ENCODE results near the gene PDE3A. TPM values are rescaled to one million over a fixed set of nuclear protein-coding genes. Genes with fewer than 3 reads are reported as not detected.

The PDE3A gene
- total RNA-seq, 1 experiment from 2014 or later, result 0.12 TPM

DNA sequence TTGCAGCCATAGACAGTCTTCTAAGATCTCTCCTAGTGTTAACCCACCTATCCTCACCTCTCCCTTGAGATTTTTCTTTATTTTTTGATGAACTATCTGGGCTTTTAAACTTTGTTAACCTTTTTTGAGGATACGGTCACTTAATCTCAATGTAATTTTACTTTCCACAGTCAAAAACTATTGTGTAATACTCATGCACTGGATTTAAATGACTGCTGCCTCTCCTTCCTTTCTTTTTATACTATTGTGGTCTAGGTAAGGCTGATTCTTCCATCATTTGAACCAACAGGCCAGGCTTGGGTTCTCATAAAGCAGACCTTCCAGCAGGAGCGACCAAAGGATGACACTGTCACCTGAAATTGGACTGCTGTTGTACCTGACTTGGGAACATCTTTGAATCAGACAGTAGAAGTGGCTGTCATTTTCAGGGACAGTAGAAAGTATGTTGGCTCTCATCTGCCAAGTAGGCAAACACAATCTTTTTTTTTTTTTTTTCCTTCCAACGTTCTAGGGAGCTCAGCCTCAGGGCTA lies 689 bp upstream of the PDE3A start:
- H2AFZ ChIP-seq (ENCODE audit: low read depth, low read length, poor library complexity, severe bottlenecking), result peak overlapping the region; percentile 89
- ChIA-PET POLR2A (no interaction called here), CTCF (interaction anchor here (0.8 to 1.0 kb wide), 2 partner anchors 452 to 628 kb away, joined by 4 to 5 read pairs; no protein-coding TSS in a partner anchor), RAD21 (ENCODE audit: low non-redundant PET in 1 of 2, low total read pairs in 2 of 2, uncharacterized antibody in 2 of 2, unreplicated experiment in 2 of 2) (interaction anchor here in 1 of 2 experiments (0.6 kb wide), 1 partner anchor 118 kb away, joined by 3 read pairs; no protein-coding TSS in a partner anchor)
- no peaks in the 10 kb centered on the region for H3K27me3 ChIP-seq (ENCODE audit: insufficient read depth, low read length)
- H4K20me1 ChIP-seq (ENCODE audit: insufficient read depth), result no peaks in the 10 kb centered on the region
- no peaks in the 10 kb centered on the region; a peak in 1 of 4 replicates for H3K4me1 ChIP-seq (ENCODE audit: control insufficient read depth in 1 of 2, insufficient read depth in 2 of 2, low read length in 2 of 2)
- H3K4me2 ChIP-seq (ENCODE audit: low read length), result peak overlapping the region; percentile 90
- intact Hi-C loops (cut with micrococcal nuclease), result loop anchor here (10.0 kb wide), 1 partner anchor 373 kb away; no protein-coding TSS in a partner anchor
- no peak for TF ChIP-seq POLR2A (IDR thresholded peaks at IDR 0.05; ENCODE audit: borderline replicate concordance, extremely low read depth, insufficient read depth, insufficient read length)
- no peak for TF ChIP-seq JUND (IDR thresholded peaks at IDR 0.05)
- no peak for TF ChIP-seq EZH2 (IDR thresholded peaks at IDR 0.05)
- TF ChIP-seq RAD21 (IDR thresholded peaks at IDR 0.05; ENCODE audit: low read depth), result no peak
- TF ChIP-seq, protein P1, sequence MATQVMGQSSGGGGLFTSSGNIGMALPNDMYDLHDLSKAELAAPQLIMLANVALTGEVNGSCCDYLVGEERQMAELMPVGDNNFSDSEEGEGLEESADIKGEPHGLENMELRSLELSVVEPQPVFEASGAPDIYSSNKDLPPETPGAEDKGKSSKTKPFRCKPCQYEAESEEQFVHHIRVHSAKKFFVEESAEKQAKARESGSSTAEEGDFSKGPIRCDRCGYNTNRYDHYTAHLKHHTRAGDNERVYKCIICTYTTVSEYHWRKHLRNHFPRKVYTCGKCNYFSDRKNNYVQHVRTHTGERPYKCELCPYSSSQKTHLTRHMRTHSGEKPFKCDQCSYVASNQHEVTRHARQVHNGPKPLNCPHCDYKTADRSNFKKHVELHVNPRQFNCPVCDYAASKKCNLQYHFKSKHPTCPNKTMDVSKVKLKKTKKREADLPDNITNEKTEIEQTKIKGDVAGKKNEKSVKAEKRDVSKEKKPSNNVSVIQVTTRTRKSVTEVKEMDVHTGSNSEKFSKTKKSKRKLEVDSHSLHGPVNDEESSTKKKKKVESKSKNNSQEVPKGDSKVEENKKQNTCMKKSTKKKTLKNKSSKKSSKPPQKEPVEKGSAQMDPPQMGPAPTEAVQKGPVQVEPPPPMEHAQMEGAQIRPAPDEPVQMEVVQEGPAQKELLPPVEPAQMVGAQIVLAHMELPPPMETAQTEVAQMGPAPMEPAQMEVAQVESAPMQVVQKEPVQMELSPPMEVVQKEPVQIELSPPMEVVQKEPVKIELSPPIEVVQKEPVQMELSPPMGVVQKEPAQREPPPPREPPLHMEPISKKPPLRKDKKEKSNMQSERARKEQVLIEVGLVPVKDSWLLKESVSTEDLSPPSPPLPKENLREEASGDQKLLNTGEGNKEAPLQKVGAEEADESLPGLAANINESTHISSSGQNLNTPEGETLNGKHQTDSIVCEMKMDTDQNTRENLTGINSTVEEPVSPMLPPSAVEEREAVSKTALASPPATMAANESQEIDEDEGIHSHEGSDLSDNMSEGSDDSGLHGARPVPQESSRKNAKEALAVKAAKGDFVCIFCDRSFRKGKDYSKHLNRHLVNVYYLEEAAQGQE (IDR thresholded peaks at IDR 0.05; ENCODE audit: low read depth), result no peak
- TF ChIP-seq, protein P2, sequence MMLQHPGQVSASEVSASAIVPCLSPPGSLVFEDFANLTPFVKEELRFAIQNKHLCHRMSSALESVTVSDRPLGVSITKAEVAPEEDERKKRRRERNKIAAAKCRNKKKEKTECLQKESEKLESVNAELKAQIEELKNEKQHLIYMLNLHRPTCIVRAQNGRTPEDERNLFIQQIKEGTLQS (IDR thresholded peaks at IDR 0.05), result no peak
- no peak for TF ChIP-seq ZFX (IDR thresholded peaks at IDR 0.05)
- TF ChIP-seq, protein P3, sequence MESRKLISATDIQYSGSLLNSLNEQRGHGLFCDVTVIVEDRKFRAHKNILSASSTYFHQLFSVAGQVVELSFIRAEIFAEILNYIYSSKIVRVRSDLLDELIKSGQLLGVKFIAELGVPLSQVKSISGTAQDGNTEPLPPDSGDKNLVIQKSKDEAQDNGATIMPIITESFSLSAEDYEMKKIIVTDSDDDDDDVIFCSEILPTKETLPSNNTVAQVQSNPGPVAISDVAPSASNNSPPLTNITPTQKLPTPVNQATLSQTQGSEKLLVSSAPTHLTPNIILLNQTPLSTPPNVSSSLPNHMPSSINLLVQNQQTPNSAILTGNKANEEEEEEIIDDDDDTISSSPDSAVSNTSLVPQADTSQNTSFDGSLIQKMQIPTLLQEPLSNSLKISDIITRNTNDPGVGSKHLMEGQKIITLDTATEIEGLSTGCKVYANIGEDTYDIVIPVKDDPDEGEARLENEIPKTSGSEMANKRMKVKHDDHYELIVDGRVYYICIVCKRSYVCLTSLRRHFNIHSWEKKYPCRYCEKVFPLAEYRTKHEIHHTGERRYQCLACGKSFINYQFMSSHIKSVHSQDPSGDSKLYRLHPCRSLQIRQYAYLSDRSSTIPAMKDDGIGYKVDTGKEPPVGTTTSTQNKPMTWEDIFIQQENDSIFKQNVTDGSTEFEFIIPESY (IDR thresholded peaks at IDR 0.05; ENCODE audit: extremely low read depth, insufficient replicate concordance, low read length), result no peak
- TF ChIP-seq TCF7L2 (IDR thresholded peaks at IDR 0.05; ENCODE audit: borderline replicate concordance, extremely low read depth, insufficient read depth, insufficient read length), result no peak
- no peak for TF ChIP-seq YY1 (IDR thresholded peaks at IDR 0.05; ENCODE audit: extremely low read depth, insufficient replicate concordance, low read depth, low read length)
- TF ChIP-seq SP1 (IDR thresholded peaks at IDR 0.05; ENCODE audit: low read depth), result no peak
- TF ChIP-seq FOSL1 (IDR thresholded peaks at IDR 0.05; ENCODE audit: low read depth), result no peak
- no peak for TF ChIP-seq SRF (IDR thresholded peaks at IDR 0.05; ENCODE audit: low read depth)
- no peak for TF ChIP-seq SIN3A (IDR thresholded peaks at IDR 0.05; ENCODE audit: low read depth)
- no peak for TF ChIP-seq ELF1 (IDR thresholded peaks at IDR 0.05; ENCODE audit: borderline replicate concordance, low read depth)
- no peak for TF ChIP-seq EZH2phosphoT487 (IDR thresholded peaks at IDR 0.05; ENCODE audit: borderline replicate concordance)
- no peak for TF ChIP-seq CEBPB (IDR thresholded peaks at IDR 0.05; ENCODE audit: low read depth)
- TF ChIP-seq CBX3 (IDR thresholded peaks at IDR 0.05; ENCODE audit: low read depth), result no peak
- TF ChIP-seq EGR1 (IDR thresholded peaks at IDR 0.05; ENCODE audit: low read depth), result no peak
- TF ChIP-seq, protein P4, sequence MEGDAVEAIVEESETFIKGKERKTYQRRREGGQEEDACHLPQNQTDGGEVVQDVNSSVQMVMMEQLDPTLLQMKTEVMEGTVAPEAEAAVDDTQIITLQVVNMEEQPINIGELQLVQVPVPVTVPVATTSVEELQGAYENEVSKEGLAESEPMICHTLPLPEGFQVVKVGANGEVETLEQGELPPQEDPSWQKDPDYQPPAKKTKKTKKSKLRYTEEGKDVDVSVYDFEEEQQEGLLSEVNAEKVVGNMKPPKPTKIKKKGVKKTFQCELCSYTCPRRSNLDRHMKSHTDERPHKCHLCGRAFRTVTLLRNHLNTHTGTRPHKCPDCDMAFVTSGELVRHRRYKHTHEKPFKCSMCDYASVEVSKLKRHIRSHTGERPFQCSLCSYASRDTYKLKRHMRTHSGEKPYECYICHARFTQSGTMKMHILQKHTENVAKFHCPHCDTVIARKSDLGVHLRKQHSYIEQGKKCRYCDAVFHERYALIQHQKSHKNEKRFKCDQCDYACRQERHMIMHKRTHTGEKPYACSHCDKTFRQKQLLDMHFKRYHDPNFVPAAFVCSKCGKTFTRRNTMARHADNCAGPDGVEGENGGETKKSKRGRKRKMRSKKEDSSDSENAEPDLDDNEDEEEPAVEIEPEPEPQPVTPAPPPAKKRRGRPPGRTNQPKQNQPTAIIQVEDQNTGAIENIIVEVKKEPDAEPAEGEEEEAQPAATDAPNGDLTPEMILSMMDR (IDR thresholded peaks at IDR 0.05 in 2 of 3, conservative IDR thresholded peaks at IDR 0.05 in 1 of 3; ENCODE audit: borderline replicate concordance in 1 of 3, insufficient read depth in 1 of 3, low read depth in 2 of 3, low read length in 2 of 3), result no peak
- peak overlapping the region; percentile 54 to 62 for H3K4me3 ChIP-seq (replicated peaks in 1 of 2; ENCODE audit: low read depth in 1 of 2, low read length in 2 of 2)
- ATAC-seq, result peak; percentile 20
- no peak for DNase-seq (ENCODE audit: low read depth, low spot score)
- no peaks in the 10 kb centered on the region for H3K9me3 ChIP-seq (ENCODE audit: control insufficient read depth in 1 of 2, insufficient read depth in 1 of 2, low read depth in 1 of 2, low read length in 2 of 2)
- H3K79me2 ChIP-seq (ENCODE audit: insufficient read depth, low read length), result no peaks in the 10 kb centered on the region
- no peak overlapping the region for H3K27ac ChIP-seq (ENCODE audit: low read depth, low read length)
- H3K9ac ChIP-seq (ENCODE audit: low read length), result no peak overlapping the region
- H3K9me2 ChIP-seq (ENCODE audit: insufficient read depth), result no peaks in the 10 kb centered on the region
- no peaks in the 10 kb centered on the region for H3K36me3 ChIP-seq (ENCODE audit: control insufficient read depth in 1 of 2, insufficient read depth in 2 of 2, low read length in 2 of 2)
- no TSS peak for BruUV-seq (replicated peaks)

Measured in HCT116 (cell line).